NCI-H2196 treated with DMSO at 0.1 percent for 48 hours (cell line): ENCODE measurements around the gene PPP2R2B.

Experiments used
- DNase-seq: peaks from one replicate; lab custom pipeline; 2025; ENCODE audit not compliant: unreplicated experiment; lab: John Stamatoyannopoulos, UW

The PPP2R2B gene

GRCh38 chr5:146660376-146660960 is 218.1 kb downstream of the PPP2R2B start:
- DNase-seq, result no peak

- no peak for DNase-seq
Measured at GRCh38 chr5:146659961-146660360, 218.6 kb downstream of the PPP2R2B start.

- no peak for DNase-seq
Measured at GRCh38 chr5:146656703-146657102, 221.9 kb downstream of the PPP2R2B start.

- DNase-seq, result no peak
Measured at GRCh38 chr5:146653560-146653959, 225.0 kb downstream of the PPP2R2B start.

- DNase-seq, result no peak
Measured at GRCh38 chr5:146652547-146652946, 226.0 kb downstream of the PPP2R2B start.

GRCh38 chr5:146647656-146648199 is 230.8 kb downstream of the PPP2R2B start:
- peak; percentile 76 for DNase-seq

- no peak for DNase-seq
Measured at GRCh38 chr5:146646441-146646840, 232.1 kb downstream of the PPP2R2B start.

GRCh38 chr5:146645342-146645741 is 233.2 kb downstream of the PPP2R2B start:
- no peak for DNase-seq

- DNase-seq, result peak; percentile 23
Measured at GRCh38 chr5:146644831-146645230, 233.7 kb downstream of the PPP2R2B start.

- DNase-seq, result no peak
Measured at GRCh38 chr5:146643776-146644175, 234.8 kb downstream of the PPP2R2B start.

GRCh38 chr5:146642410-146642809 is 236.1 kb downstream of the PPP2R2B start:
- DNase-seq, result no peak

- no peak for DNase-seq
Measured at GRCh38 chr5:146641941-146642340, 236.6 kb downstream of the PPP2R2B start.

GRCh38 chr5:146640285-146640896 is 238.2 kb downstream of the PPP2R2B start:
- no peak for DNase-seq

- DNase-seq, result no peak
Measured at GRCh38 chr5:146635443-146635842, 243.1 kb downstream of the PPP2R2B start.

GRCh38 chr5:146633323-146633764 is 245.2 kb downstream of the PPP2R2B start:
- no peak for DNase-seq

- no peak for DNase-seq
Measured at GRCh38 chr5:146632620-146633322, 245.8 kb downstream of the PPP2R2B start.

GRCh38 chr5:146630472-146630871 is 248.1 kb downstream of the PPP2R2B start:
- no peak for DNase-seq

GRCh38 chr5:146628950-146629349 is 249.6 kb downstream of the PPP2R2B start:
- DNase-seq, result no peak

GRCh38 chr5:146626936-146627335 is 251.6 kb downstream of the PPP2R2B start:
- DNase-seq, result no peak

- DNase-seq, result no peak
Measured at GRCh38 chr5:146624179-146624578, 254.4 kb downstream of the PPP2R2B start.

GRCh38 chr5:146623666-146624065 is 254.9 kb downstream of the PPP2R2B start:
- no peak for DNase-seq

GRCh38 chr5:146623009-146623408 is 255.5 kb downstream of the PPP2R2B start:
- DNase-seq, result no peak
